AG04450 (cell line): ENCODE results near the gene CNTNAP2. TPM values are rescaled to one million over a fixed set of nuclear protein-coding genes. Genes with fewer than 3 reads are reported as not detected.

Experiments used
- CTCF ChIA-PET: fragments of 300-600, 350-600 bp; formaldehyde crosslinking; extraction: SDS; loops from one replicate; lab custom pipeline; 2022; ENCODE audit warnings: antibody characterized with exemption, inconsistent platforms; lab: Charles Lee
- POLR2A ChIA-PET: fragments of 350-600 bp; formaldehyde crosslinking; extraction: SDS; loops from one replicate; lab custom pipeline; 2021; ENCODE audit warnings: antibody characterized with exemption, inconsistent platforms; lab: Yijun Ruan, JAX
- DNase-seq: peaks from one replicate; pipeline ENCODE4 v3.0.0-alpha.2; 2011; ENCODE audit warnings: low read depth, low spot score
- H3K27ac ChIP-seq: one replicate; pipeline ENCODE4 v1.5.1; 2012; ENCODE audit warnings: low read depth, low read length, control low read depth
- H3K27me3 ChIP-seq: one replicate; pipeline ENCODE4 v1.6.0; 2012; ENCODE audit warnings: low read length; ENCODE audit not compliant: control insufficient read depth, insufficient read depth
- H3K4me3 ChIP-seq: 2 replicates; pipeline ENCODE4 v1.5.1; 2011; ENCODE audit warnings: mild to moderate bottlenecking, low read depth, low read length, control low read depth
- H3K9me3 ChIP-seq: 2 replicates; pipeline ENCODE4 v1.5.1; 2012; ENCODE audit warnings: low read length; ENCODE audit not compliant: control insufficient read depth, insufficient read depth
- CTCF ChIP-seq: IDR thresholded peaks from 2 replicates; pipeline ENCODE4 v1.5.1; 2011; ENCODE audit warnings: low read depth, low read length, control low read depth, inconsistent platforms
- polyA plus RNA-seq: library from polyadenylated mRNA; depleted of rRNA; stranded (reverse); fragments of >200 nt; gene quantifications from 2 replicates; pipeline ENCODE4 v1.2.3, GENCODE V29; 2011

Gene CNTNAP2
- polyA plus RNA-seq, 1 experiment: not detected

DNA sequence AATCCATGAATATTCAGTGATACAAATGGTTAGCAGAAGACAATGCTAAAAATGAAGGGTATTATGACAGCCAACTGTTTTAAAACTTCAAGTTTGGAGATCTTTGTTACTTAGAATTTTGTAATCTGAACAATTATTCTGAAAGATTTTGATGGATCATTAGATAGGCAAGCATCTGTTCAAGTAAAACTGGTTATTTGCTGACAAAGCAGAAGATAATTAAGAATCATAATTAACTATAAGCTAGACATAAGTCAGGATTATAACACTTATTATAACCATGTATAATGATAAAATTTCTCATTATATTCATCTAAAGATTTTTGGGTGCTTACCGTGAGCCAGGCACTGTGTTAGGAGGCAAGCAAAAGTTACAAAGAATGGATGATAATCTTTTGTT lies 1145.1 kb downstream of the CNTNAP2 start:
- ChIA-PET CTCF (no interaction called here), POLR2A (interaction anchor here (0.6 kb wide), 1 partner anchor 9 kb away, joined by 4 read pairs; no protein-coding TSS in a partner anchor)
- peaks cover 12% of the 10 kb centered on the region for H3K9me3 ChIP-seq
- H3K27ac ChIP-seq: no peak overlapping the region
- no peaks in the 10 kb centered on the region for H3K27me3 ChIP-seq
- no peak for DNase-seq
- no peak overlapping the region for H3K4me3 ChIP-seq
- TF ChIP-seq CTCF: no peak

GRCh38 chr7:147265528-147265927 lies 1148.9 kb downstream of the CNTNAP2 start:
- no peak for TF ChIP-seq CTCF
- DNase-seq: no peak
- Histone ChIP-seq H3K4me3 (no peak overlapping the region), H3K27ac (no peak overlapping the region), H3K27me3 (no peaks in the 10 kb centered on the region), H3K9me3 (peaks cover 12% of the 10 kb centered on the region)
- ChIA-PET POLR2A (no interaction called here), CTCF (no interaction called here)

GRCh38 chr7:147276106-147276505 lies 1159.5 kb downstream of the CNTNAP2 start:
- H3K9me3 ChIP-seq: peaks cover 2% of the 10 kb centered on the region; the same call in 1 of the 2 replicates
- CTCF ChIA-PET: no interaction called here
- POLR2A ChIA-PET: no interaction called here
- H3K4me3 ChIP-seq: no peak overlapping the region
- no peak overlapping the region for H3K27ac ChIP-seq
- H3K27me3 ChIP-seq: no peaks in the 10 kb centered on the region
- no peak for DNase-seq
- TF ChIP-seq CTCF: no peak

DNA sequence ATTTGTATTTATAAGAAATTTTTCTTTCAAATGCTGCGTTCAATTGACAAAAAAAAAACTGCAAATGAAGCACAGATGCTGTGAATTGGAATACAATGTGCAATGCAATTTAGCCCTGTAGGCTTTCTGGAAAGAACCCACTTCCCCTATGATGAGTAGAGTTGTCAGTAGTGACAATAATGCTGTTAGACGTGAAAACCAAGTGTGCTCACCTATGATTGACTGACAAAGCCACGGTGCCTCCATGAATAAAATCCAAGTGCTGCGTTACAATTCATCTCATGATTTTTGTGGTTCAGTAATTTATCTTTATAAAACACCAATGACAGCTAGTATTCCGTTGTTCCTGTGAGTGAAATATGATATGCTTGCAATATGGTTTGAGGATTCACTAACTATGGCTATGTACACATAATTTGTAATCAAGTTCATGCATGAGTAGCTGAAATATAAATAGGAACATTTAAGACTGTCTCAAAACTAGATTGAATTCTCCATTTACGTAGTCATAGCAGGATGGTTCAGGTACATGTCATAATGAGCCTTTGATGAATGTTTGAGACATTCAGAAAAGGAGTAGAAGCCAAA lies 1160.3 kb downstream of the CNTNAP2 start:
- DNase-seq: no peak
- ChIA-PET CTCF (no interaction called here), POLR2A (no interaction called here)
- Histone ChIP-seq H3K27ac (no peak overlapping the region), H3K4me3 (no peak overlapping the region), H3K9me3 (peaks cover 2% of the 10 kb centered on the region; the same call in 1 of the 2 replicates), H3K27me3 (no peaks in the 10 kb centered on the region)
- TF ChIP-seq CTCF: no peak

GRCh38 chr7:147279514-147279913 lies 1162.9 kb downstream of the CNTNAP2 start:
- Histone ChIP-seq H3K27me3 (no peaks in the 10 kb centered on the region), H3K27ac (no peak overlapping the region), H3K9me3 (no peaks in the 10 kb centered on the region), H3K4me3 (no peak overlapping the region)
- TF ChIP-seq CTCF: no peak
- POLR2A ChIA-PET: no interaction called here
- CTCF ChIA-PET: no interaction called here
- DNase-seq: no peak
